GM23248 (cell line): ENCODE results near the gene PLEKHG3. TPM values are rescaled to one million over a fixed set of nuclear protein-coding genes. Genes with fewer than 3 reads are reported as not detected.

ENCODE experiments used
- DNase-seq: peaks from one replicate; pipeline ENCODE4 v3.0.0-alpha.2; 2015
- H2AFZ ChIP-seq: fragments of 200-600 bp; sonication (generic); 2 replicates; pipeline ENCODE4 v1.6.1; 2016; ENCODE audit warnings: antibody characterized with exemption
- H3F3A ChIP-seq: fragments of 200-600 bp; sonication (generic); 2 replicates; pipeline ENCODE4 v1.6.1; 2016; ENCODE audit warnings: mild to moderate bottlenecking, antibody characterized with exemption, mixed run types; ENCODE audit not compliant: insufficient read depth
- H3K27ac ChIP-seq: fragments of 200-600 bp; sonication (generic); 2 replicates; pipeline ENCODE4 v1.5.1; 2016; ENCODE audit warnings: mild to moderate bottlenecking
- H3K27me3 ChIP-seq: fragments of 200-600 bp; sonication (generic); replicated peaks from 2 replicates; pipeline ENCODE4 v1.6.1; 2016; ENCODE audit warnings: mild to moderate bottlenecking; ENCODE audit not compliant: insufficient read depth
- H3K36me3 ChIP-seq: fragments of 200-600 bp; sonication (generic); 2 replicates; pipeline ENCODE4 v1.6.1; 2016; ENCODE audit warnings: low read depth, mild to moderate bottlenecking
- H3K4me1 ChIP-seq: fragments of 200-600 bp; sonication (generic); 2 replicates; pipeline ENCODE4 v1.6.1; 2016; ENCODE audit warnings: mild to moderate bottlenecking; ENCODE audit not compliant: insufficient read depth
- H3K4me2 ChIP-seq: fragments of 200-600 bp; sonication (generic); one replicate; pipeline ENCODE4 v1.6.1; 2016; ENCODE audit warnings: mild to moderate bottlenecking; ENCODE audit not compliant: unreplicated experiment
- H3K4me3 ChIP-seq: fragments of 200-600 bp; sonication (generic); 2 replicates; pipeline ENCODE4 v1.5.1; 2016; ENCODE audit warnings: mild to moderate bottlenecking
- H3K79me2 ChIP-seq: fragments of 200-600 bp; sonication (generic); 2 replicates; pipeline ENCODE4 v1.6.1; 2016; ENCODE audit warnings: mild to moderate bottlenecking; ENCODE audit not compliant: insufficient read depth
- H3K9ac ChIP-seq: fragments of 200-600 bp; sonication (generic); 2 replicates; pipeline ENCODE4 v1.6.1; 2016; ENCODE audit warnings: mild to moderate bottlenecking
- H3K9me2 ChIP-seq: fragments of 200-600 bp; sonication (generic); 2 replicates; pipeline ENCODE4 v1.6.1; 2016; ENCODE audit warnings: mixed run types, mild to moderate bottlenecking, moderate library complexity; ENCODE audit not compliant: insufficient read depth
- H3K9me3 ChIP-seq: fragments of 200-600 bp; sonication (generic); one replicate; pipeline ENCODE4 v1.6.1; 2017; ENCODE audit warnings: low read depth
- H4K20me1 ChIP-seq: fragments of 200-600 bp; sonication (generic); 2 replicates; pipeline ENCODE4 v1.6.0; 2016; ENCODE audit not compliant: insufficient read depth
- EZH2 ChIP-seq: fragments of 200-600 bp; sonication (generic); IDR thresholded peaks from 2 replicates; pipeline ENCODE4 v1.6.1; 2018; ENCODE audit warnings: antibody characterized with exemption, mild to moderate bottlenecking; ENCODE audit not compliant: insufficient read depth, poor library complexity, severe bottlenecking
- EZH2phosphoT487 ChIP-seq: fragments of 200-600 bp; sonication (generic); IDR thresholded peaks from 2 replicates; pipeline ENCODE4 v1.6.1; 2018; ENCODE audit warnings: antibody characterized with exemption, moderate library complexity, mild to moderate bottlenecking, low read depth; ENCODE audit not compliant: insufficient read depth
- WGBS, 2 experiments: methylation state at CpG; one replicate each; pipeline ENCODE4 v1.1.6; 2015 to 2017; ENCODE audit warnings: low lambda C conversion rate in 2 of 2, low coverage in 1 of 2; ENCODE audit errors: missing lambda C conversion rate in 2 of 2; 5-methylcytosine and 5-hydroxymethylcytosine counted together
- in situ Hi-C: fragments of 300-500 bp; cut with MboI; formaldehyde crosslinking; loops from 2 replicates; pipeline ENCODE4 v1.15.0; 2020
- polyA plus RNA-seq: library from polyadenylated mRNA; unstranded; fragments of >200 nt; fragmentation: Nextera tagmentation; extraction: Ambion mirVana; gene quantifications from 2 replicates; pipeline ENCODE4 v1.2.1, GENCODE V29; 2016
- total RNA-seq: library from RNA; depleted of rRNA; stranded (reverse); fragments of >200 nt; shearing (Covaris generic); gene quantifications from 2 replicates; pipeline ENCODE4 v1.2.3, GENCODE V29; 2014

PLEKHG3 gene
- total and polyA plus RNA-seq, 2 experiments from 2014 or later, result 2.1 to 6.9 TPM

- 47 to 50% methylated on average over 26 of the region's 26 CpGs for WGBS, 2 experiments
- Histone ChIP-seq H3K9ac (peak overlapping the region; percentile 74), H3K27ac (no peak overlapping the region), H3K4me3 (peak overlapping the region; percentile 89), H2AFZ (peak overlapping the region; percentile 91), H3K79me2 (no peaks in the 10 kb centered on the region), H3K9me2 (no peaks in the 10 kb centered on the region), H3K9me3 (no peaks in the 10 kb centered on the region), H3F3A (peaks cover 3% of the 10 kb centered on the region; the same call in 1 of the 2 replicates), H3K27me3 (peaks cover 11% of the 10 kb centered on the region; the same call in 1 of the 2 replicates), H3K4me1 (peaks cover 10% of the 10 kb centered on the region), H3K4me2 (peak overlapping the region; percentile 92), H4K20me1 (no peaks in the 10 kb centered on the region), H3K36me3 (no peaks in the 10 kb centered on the region)
- in situ Hi-C loops, result no loop called here
- DNase-seq, result peak; percentile 29
- no peak for TF ChIP-seq EZH2
- no peak for TF ChIP-seq EZH2phosphoT487
These were observed 655 bp upstream of the PLEKHG3 start for GRCh38 chr14:64703395-64704142.

- peak overlapping the region; percentile 92 for H3K4me2 ChIP-seq
- WGBS, 2 experiments, result 1 to 2% methylated on average over 36 to 48 of the region's 51 CpGs
- peak; percentile 55 for DNase-seq
- H3K27me3 ChIP-seq, result 0 out of 2 replicates have a peak, but pooled peaks cover 11% of the 10 kb centered on the region
- H3K9me2 ChIP-seq, result no peaks in the 10 kb centered on the region
- H3K4me1 ChIP-seq, result peaks cover 10% of the 10 kb centered on the region
- peak overlapping the region; percentile 74 for H3K9ac ChIP-seq
- H3K4me3 ChIP-seq, result peak overlapping the region; percentile 89
- peak overlapping the region; percentile 91 for H2AFZ ChIP-seq
- H3F3A ChIP-seq, result peaks cover 3% of the 10 kb centered on the region; the same call in 1 of the 2 replicates
- no peaks in the 10 kb centered on the region for H4K20me1 ChIP-seq
- no peaks in the 10 kb centered on the region for H3K79me2 ChIP-seq
- TF ChIP-seq EZH2phosphoT487 (no peak), EZH2 (no peak)
- no peaks in the 10 kb centered on the region for H3K9me3 ChIP-seq
- H3K27ac ChIP-seq, result no peak overlapping the region
- in situ Hi-C loops, result no loop called here
- H3K36me3 ChIP-seq, result no peaks in the 10 kb centered on the region
These were observed 638 bp downstream of the PLEKHG3 start for GRCh38 chr14:64704743-64705380.

DNA sequence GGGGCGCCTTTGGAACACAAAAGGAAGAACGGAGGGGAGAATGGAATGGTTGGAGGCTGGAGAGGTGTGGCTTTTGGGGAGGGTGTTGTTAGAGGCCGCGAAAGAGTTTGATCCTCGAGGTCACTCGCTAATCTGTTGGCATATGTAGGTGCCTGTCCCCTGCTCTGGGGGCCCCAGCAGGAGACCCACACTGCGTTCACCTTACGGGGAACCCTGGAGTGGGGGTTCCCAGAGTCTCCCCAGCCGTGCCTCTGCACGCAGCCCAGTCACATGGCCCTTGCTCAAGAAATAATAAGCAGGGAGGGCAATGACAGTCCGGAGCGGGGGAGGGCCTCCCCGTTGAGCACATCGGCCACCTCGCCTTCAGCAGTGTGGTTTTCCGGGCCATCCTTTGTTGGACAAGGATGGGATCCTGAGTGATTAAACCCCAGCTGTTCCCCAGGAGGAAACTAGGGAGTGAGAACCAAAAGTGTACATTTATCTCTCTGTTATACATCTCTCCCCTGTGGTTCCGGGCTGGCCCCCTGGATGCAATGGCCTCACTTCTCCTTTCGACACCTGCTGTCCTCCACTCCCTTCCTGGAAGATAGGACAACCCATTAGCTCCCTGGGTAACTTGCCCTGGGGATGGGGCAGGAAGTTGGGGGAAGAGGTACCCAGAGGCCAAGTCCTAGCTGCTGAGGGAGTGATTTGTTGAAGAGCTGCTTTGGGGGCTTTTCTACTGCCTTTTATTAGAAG lies 1.3 kb downstream of the PLEKHG3 start:
- Histone ChIP-seq H3K36me3 (no peaks in the 10 kb centered on the region), H3K9me2 (no peaks in the 10 kb centered on the region), H3K27me3 (0 out of 2 replicates have a peak, but pooled peaks cover 10% of the 10 kb centered on the region), H3F3A (peaks cover 3% of the 10 kb centered on the region; the same call in 1 of the 2 replicates), H3K4me2 (peak overlapping the region; percentile 92), H3K79me2 (no peaks in the 10 kb centered on the region), H3K9me3 (no peaks in the 10 kb centered on the region), H3K27ac (no peak overlapping the region), H4K20me1 (no peaks in the 10 kb centered on the region), H3K4me1 (peaks cover 10% of the 10 kb centered on the region), H3K9ac (peak overlapping the region; percentile 74), H3K4me3 (peak overlapping the region; percentile 89), H2AFZ (peak overlapping the region; percentile 91)
- no peak for TF ChIP-seq EZH2
- TF ChIP-seq EZH2phosphoT487, result no peak
- 18 to 25% methylated on average over 18 of the region's 18 CpGs for WGBS, 2 experiments
- in situ Hi-C loops, result no loop called here
- peak; percentile 43 for DNase-seq

DNA sequence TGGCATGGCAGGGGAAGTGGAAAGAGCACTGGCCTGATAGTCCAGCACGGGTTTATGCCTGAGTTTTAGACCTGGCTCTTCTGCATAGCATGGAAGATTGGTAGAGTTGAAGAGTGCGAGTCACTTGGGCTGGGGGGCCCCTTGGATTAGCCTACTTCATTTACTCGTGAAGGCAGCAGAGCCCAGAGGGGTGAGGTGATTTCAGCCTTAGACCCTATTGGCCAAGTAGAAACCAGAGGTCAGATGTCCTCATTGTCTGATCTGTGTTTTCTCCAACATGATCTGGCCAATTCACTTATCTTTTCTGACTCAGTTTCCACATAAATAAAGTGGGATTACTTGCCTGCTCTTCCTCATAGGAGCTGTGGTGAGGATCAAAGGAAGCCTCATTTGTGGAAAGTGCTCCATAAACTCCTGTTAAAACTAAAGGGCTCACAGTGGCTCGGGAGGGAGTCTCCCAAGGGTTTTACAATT lies 1.9 kb downstream of the PLEKHG3 start:
- 0 out of 2 replicates have a peak, but pooled peaks cover 6% of the 10 kb centered on the region for H3K27me3 ChIP-seq
- H3K27ac ChIP-seq, result no peak overlapping the region
- no peaks in the 10 kb centered on the region for H3K79me2 ChIP-seq

More for the DNA sequence above, 1.9 kb downstream of the PLEKHG3 start:
- Histone ChIP-seq H3K9ac (no peak overlapping the region), H3K36me3 (no peaks in the 10 kb centered on the region), H4K20me1 (no peaks in the 10 kb centered on the region), H3K9me3 (no peaks in the 10 kb centered on the region), H3K4me1 (peaks cover 10% of the 10 kb centered on the region), H3K4me2 (no peak overlapping the region), H3K4me3 (no peak overlapping the region), H3K9me2 (no peaks in the 10 kb centered on the region), H2AFZ (no peak overlapping the region), H3F3A (peaks cover 3% of the 10 kb centered on the region; the same call in 1 of the 2 replicates)
- WGBS, 2 experiments, result 57 to 73% methylated on average over 4 of the region's 4 CpGs
- in situ Hi-C loops, result no loop called here
- no peak for TF ChIP-seq EZH2phosphoT487
- TF ChIP-seq EZH2, result no peak
- no peak for DNase-seq
